HG03558 (cell line): ENCODE data around the gene SLC39A11.
"Not testable (repeated sequence)": the region's sequence is repeated elsewhere in the genome, so short reads cannot be mapped to it uniquely, and the experiment has no call there.

ENCODE experiments used
- ATAC-seq: cut with Tn5 transposase; IDR thresholded peaks from one replicate; pipeline ENCODE4 v1.9.1; 2021; ENCODE audit warnings: moderate number of reproducible peaks; ENCODE audit not compliant: unreplicated experiment; ENCODE audit errors: extremely low read depth

SLC39A11 gene

GRCh38 chr17:72853440-72854415, 238.8 kb downstream of the SLC39A11 start:
- no peak for ATAC-seq

GRCh38 chr17:72852277-72852938, 240.1 kb downstream of the SLC39A11 start:
- no peak for ATAC-seq

- no peak for ATAC-seq
Measured at GRCh38 chr17:72850410-72851118, 241.9 kb downstream of the SLC39A11 start.

- no peak for ATAC-seq
Measured at GRCh38 chr17:72846399-72846798, 246.1 kb downstream of the SLC39A11 start.

- no peak for ATAC-seq
Measured at GRCh38 chr17:72843591-72843990, 248.9 kb downstream of the SLC39A11 start.

- ATAC-seq: no peak
Measured at GRCh38 chr17:72840019-72840418, 252.5 kb downstream of the SLC39A11 start.

- ATAC-seq: no peak
Measured at GRCh38 chr17:72839131-72839725, 253.3 kb downstream of the SLC39A11 start.

- ATAC-seq: no peak
Measured at GRCh38 chr17:72838581-72838980, 253.9 kb downstream of the SLC39A11 start.

- ATAC-seq: no peak
Measured at GRCh38 chr17:72838068-72838467, 254.4 kb downstream of the SLC39A11 start.

GRCh38 chr17:72837335-72837734, 255.2 kb downstream of the SLC39A11 start:
- no peak for ATAC-seq

GRCh38 chr17:72833128-72833765, 259.2 kb downstream of the SLC39A11 start:
- no peak for ATAC-seq

- ATAC-seq: no peak
Measured at GRCh38 chr17:72832306-72832705, 260.2 kb downstream of the SLC39A11 start.

- no peak for ATAC-seq
Measured at GRCh38 chr17:72829883-72830282, 262.6 kb downstream of the SLC39A11 start.

- no peak for ATAC-seq
Measured at GRCh38 chr17:72826602-72827001, 265.9 kb downstream of the SLC39A11 start.

GRCh38 chr17:72826059-72826458, 266.4 kb downstream of the SLC39A11 start:
- ATAC-seq: not testable (repeated sequence)

GRCh38 chr17:72825218-72825617, 267.3 kb downstream of the SLC39A11 start:
- ATAC-seq: no peak

- ATAC-seq: not testable (repeated sequence)
Measured at GRCh38 chr17:72824267-72824666, 268.2 kb downstream of the SLC39A11 start.

- peak; percentile 62 for ATAC-seq
Measured at GRCh38 chr17:72822358-72823023, 270.0 kb downstream of the SLC39A11 start.

- ATAC-seq: no peak
Measured at GRCh38 chr17:72816406-72816805, 276.1 kb downstream of the SLC39A11 start.
